HG03025 (cell line): Measurements from ENCODE around the gene CCDC82.
"Not testable (repeated sequence)": the region's sequence is repeated elsewhere in the genome, so short reads cannot be mapped to it uniquely, and the experiment has no call there.

Experiments
- ATAC-seq: cut with Tn5 transposase; IDR thresholded peaks from one replicate; pipeline ENCODE4 v1.9.1; 2021; ENCODE audit warnings: mild to moderate bottlenecking, moderate library complexity; ENCODE audit not compliant: unreplicated experiment, low FRiP score

The CCDC82 gene

DNA sequence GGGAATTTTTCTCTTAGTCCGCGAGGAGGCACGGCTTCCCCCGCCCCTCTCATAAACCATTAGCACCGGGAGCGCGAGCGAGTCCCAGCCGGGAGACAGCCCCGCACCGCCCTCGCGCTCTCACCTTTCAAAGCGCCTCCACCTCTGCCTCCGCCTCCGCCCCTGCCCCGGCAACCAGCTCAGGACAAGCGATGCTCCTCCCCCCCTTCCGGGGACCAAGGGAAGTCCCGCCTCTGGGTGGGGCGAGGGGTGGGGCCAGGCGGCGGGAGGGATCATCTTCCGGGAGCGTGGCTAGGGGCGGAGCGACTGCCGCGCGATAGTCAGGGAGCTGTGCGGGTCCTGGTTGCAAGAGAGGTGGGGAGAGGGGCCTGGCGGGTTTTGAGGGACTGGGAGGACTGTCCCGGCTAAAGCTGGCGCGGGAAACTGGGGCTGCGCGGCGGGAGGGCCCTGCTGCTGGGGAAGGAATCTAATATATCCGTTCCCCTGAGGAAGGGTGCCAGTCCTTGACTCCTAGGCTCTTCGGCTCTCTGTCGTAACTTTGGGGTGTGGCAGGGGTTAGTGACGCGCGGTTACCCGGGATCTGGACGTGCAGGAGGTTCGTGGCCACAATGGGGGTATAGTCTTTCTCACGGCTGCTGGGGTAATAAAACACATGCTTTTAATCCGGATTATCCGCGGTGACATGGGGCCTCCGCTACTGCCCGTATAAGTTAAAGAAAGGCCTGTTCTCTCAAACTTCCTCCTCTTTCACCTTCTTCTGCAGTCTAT, at the start of gene CCDC82, which contains the start of gene JRKL:
Gene CCDC82 (minus strand): TSS at position 193 of the 768 bp plus-strand sequence. CDS start 5,165 bp downstream, outside the sequence.
Gene JRKL (plus strand): TSS at position 294 of the 768 bp plus-strand sequence. CDS start 637 bp downstream, outside the sequence.
- ATAC-seq, result peak; percentile 91

DNA sequence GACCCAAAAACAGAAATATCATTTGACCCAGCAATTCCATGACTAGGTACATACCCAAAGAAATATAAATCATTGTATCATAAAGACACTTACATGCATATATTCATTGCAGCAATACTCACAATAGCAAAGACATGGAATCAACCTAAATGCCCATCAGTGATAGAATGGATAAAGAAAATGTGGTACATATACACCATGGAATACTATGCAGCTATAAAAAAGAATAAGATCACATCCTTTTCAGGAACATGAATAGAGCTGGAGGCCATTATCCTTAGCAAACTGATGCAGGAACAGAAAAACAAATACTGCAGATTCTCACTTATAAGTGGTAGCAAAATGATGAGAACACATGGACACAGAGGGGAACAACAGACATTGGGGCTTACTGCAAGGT, 42.9 kb upstream of the CCDC82 start:
- ATAC-seq, result not testable (repeated sequence)

DNA sequence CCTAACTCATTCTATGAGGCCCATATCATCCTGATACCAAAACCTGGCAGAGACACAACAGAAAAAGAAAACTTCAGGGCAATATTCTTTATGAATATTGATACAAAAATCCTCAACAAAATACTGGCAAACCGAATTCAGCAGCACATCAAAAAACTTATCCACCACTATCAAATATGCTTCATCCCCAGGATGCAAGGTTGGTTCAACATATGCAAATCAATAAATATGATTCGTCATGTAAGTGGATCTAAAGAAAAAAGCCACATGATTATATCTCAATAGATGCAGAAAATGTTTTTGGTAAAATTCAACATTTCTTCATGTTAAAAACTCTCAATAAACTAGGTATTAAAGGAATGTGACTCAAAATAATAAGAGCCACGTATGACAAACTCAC, 41.0 kb upstream of the CCDC82 start:
- no peak for ATAC-seq

DNA sequence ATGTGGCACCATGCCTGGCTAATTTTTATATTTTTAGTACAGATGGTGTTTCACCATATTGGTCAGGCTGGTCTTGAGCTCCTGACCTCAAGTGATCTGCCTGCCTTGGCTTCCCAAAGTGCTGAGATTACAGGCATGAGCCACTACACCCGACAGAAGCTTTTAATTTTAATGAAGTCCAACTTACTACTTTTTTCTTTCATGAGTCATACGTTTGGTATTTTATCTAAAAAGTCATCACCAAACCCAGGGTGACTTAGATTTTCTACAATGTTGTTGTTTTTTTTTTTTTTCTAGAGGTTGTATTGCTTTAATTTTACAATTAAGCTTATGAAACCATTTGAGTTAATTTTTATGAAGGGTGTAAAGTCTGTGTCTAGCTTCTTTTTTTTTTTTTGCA, 35.0 kb upstream of the CCDC82 start:
- ATAC-seq, result no peak

DNA sequence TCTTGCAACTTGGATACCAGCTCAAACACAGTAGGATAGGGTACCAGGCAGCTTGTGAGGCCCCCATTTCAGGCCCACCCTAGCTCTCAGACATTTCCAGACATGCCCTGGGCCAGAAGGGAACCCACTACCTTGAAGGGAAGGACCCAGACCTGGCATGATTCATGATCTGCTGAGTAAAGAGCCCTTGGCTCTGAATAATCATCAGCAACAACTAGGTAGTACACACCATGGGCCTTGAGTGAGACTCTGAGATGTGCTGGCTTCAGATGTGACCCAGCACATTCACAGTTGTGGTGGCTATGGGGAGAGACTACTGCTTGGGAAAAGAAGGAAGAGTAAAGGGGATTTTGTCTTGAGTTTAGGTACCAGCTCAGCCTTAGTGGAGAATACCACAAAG, 23.7 kb upstream of the CCDC82 start:
- ATAC-seq, result no peak

DNA sequence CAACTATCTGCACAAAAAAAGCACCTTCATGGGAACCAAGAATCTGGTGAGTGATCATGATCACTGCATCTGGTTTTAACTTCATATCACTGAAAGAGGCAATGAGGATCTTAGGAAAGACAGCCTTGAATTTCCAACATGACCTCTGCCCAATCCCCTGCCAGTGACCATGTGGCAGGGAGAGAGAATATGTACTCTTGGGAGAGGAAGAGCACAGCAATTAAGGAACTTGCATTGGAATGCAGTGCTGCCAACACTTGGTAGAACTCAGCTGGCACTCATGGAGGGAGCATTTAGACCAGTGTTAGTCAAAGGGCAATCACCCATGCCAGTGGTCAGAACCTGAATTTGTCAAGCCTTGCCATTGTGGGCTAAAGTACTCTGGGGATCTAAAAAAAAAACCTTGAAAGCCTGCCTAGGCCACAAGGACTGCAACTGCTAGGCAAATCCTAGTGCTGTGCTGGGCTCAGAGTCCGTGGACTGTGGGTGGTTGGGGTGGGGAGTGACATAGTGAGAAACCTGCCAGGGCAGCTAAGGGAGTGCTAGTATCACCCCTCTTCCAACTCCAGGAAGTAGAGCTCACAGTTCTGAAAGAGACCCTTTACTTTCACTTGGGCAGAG, 23.2 kb upstream of the CCDC82 start:
- no peak for ATAC-seq

DNA sequence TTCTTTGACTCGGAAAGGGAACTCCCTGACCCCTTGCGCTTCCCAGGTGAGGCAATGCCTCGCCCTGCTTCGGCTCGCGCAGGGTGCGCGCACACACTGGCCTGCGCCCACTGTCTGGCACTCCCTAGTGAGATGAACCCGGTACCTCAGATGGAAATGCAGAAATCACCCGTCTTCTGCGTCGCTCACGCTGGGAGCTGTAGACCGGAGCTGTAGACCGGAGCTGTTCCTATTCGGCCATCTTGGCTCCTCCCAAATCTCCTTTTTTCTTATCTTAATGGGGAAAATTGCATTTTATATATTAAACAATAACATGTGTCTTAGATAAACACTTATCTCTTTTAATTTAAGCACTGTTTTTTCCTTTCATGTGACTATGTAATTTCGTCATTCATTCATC, 21.7 kb upstream of the CCDC82 start:
- ATAC-seq, result not testable (repeated sequence)

DNA sequence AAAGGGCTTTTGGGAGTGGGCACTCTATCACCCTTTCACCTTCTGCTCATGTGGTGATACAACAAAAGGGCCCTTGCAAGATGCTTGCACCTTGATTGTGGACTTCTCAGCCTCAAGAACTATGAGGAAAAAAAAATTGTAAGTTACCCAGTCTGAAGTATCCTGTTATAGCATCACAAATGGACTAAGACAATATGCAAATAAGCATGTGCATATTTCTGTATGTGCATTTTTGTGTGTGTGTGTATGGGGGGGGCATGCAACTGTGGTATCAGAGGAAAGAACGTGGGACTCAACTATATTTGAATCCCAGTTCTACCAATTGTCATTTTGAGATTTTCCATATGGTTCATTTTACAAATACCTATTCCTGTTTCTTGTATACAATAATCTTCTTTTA, 11.0 kb upstream of the CCDC82 start:
- no peak for ATAC-seq

DNA sequence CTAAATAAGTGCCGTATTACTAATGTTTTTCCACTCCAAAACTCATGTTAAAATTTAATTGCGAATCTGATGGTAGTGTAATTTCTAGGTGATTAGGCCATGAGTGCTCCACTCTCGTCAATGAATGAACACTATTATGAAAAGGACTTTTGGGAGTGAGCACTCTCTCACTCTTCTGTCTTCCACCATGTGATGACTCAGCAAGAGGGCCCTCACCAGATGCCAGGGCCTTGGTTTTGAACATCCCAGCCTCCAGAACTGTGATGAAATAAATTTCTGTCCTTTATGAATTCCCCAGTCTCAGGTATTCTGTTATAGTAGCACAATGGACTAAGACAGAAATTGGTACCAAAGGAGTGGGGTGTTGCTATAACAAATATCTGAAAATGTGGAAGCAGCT, 8.2 kb upstream of the CCDC82 start:
- no peak for ATAC-seq

DNA sequence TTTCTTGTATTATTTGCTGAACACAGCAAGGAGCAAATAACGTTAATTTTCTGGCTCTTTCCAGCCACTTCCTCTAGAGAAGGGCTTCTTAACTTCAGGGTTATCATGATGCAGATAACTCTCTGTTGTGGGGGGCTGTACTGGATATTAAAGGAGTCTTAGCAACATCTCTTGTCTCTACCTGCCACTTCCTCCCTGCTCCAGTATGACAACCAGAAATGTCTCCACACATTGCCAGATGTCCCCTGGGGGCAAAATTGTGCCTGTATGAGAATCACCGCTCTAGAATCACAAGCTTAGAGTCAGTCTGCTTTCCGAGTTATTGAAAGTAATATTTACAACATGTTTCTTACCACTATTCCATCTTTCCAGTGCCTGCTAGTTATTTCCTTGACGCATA, 6.9 kb upstream of the CCDC82 start:
- no peak for ATAC-seq

DNA sequence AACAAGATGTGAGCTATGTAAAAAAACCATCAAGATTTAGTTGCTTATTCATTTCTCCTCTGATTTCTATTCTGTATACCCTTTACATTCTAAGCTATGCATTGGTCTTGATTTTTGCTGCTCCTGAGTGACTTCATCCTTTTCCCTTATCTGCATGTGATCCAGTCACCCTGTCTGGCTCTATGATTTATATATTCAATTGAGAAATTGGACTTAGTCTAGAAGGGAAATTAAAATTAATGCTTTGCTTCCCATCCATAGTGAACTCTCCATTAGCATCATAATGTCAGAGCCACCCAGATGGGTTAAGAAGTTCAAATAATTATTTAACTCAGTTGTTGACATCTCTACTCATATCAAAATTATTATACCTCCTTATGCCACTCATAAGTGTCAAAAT, 5.1 kb upstream of the CCDC82 start:
- no peak for ATAC-seq

DNA sequence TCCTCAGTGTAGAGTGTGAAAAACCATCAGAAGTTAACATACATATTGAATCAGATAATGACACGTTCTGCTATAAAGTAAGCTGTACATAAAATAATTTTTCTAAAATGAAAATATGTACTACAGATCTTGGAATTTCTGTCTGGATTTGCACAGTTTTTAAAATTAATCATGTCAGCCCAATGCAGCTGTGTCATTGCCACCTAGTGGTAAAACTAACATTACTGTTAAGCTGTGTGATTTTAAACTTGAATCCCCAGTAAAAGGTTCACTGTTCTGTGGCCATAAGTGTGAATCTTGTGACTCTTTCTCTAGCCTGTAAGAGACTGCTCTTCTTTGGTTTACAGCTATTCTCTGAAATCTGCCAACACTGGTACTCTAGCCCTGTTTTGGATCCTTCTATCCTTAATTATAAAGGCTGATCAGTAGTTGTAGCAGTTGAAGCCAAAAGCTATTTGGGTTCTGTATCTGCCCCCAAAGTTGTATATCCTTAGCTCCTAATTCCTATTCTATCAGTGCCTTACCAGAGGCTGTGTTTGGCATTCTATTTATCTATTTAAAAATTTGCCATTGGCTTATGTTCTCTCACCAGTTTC, 4.1 kb upstream of the CCDC82 start:
- ATAC-seq, result no peak

DNA sequence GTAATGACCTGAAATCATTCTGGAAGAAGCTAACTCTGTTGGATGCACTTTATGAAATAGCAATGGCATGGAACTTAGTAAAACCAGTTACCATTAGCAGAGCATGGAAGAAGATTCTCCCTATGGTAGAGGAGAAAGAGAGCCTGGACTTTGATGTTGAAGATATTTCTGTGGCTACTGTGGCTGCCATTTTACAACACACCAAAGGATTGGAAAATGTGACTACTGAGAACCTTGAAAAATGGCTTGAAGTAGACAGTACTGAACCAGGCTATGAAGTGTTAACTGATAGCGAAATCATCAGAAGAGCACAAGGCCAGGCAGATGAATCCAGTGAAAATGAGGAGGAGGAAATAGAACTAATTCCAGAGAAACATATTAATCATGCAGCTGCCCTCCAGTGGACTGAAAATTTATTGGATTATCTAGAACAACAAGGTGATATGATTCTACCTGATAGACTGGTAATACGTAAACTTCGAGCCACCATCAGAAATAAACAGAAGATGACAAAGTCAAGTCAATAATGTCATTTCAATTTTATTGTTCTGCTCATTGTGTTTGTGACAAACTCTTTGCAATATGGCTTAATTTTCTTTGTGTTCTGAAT, 2.1 kb upstream of the CCDC82 start:
- no peak for ATAC-seq

DNA sequence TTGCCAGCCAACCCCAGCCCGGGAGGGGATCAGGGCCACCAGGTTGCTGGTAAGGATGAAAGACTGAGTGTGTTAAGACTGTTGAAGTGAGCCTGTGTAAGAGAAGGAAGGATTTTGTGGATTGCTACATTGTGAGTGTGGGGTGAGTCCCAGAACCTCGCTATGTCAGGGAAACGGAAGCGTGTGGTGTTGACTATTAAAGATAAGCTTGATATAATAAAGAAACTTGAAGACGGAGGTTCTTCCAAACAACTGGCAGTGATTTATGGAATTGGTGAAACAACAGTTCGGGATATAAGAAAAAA, 728 bp upstream of the CCDC82 start:
- ATAC-seq, result no peak

DNA sequence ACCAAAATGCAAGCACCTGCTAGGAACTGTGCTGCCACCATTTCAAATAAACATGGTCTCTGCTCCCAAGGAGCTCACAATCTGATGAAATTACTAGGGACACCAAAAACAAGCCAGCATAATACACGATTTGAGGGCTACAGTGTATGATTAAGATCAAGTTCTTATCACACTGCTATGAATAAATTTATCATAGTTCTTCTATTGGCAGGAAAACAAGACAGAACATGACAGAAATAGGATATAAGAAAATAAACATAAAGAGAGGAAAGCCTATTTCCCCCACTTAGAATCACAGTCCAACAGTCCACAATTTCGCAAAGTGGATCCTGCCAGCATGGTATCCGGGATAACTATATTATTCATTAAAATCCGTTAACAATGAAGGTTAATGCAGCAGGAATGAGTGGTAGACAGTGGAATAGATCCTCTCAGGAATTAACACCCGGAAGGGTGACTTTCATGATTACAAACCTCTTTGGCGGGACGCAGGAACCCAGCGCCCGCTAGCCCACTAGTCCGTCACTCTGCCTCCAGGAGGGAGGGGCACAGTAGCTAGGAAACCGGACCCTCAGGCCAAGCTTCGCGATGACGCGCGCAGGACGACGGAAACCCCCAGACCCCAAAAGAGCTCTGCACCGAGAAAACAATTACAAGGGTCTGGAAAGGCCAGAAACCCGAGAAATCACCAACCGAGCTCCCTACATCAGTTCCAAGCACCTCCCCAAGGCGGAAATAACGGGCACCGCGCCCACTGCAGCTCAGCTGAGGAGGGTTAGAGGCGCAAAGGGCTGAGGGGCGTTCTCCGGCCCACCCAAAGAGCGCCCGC, 607 bp downstream of the CCDC82 start:
- peak; percentile 55 for ATAC-seq

DNA sequence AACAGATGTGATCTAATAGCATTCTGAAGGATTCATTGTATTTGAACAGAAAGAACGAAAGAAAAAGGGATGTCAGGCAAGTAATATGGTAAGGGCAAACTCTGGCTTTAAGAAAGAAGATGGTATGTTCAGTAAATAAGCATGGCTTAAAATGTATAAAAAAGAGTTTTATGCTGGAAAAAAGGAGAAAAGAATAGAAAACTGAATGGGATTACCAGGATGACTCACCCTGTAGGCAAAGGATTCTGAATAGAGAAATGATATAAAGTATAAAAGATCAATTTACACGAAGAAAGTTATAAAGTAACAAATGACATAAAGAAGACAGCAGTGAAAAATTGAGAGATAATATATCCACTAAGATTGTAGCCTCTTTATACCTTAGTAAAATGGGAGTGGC, 4.5 kb downstream of the CCDC82 start:
- ATAC-seq, result no peak

DNA sequence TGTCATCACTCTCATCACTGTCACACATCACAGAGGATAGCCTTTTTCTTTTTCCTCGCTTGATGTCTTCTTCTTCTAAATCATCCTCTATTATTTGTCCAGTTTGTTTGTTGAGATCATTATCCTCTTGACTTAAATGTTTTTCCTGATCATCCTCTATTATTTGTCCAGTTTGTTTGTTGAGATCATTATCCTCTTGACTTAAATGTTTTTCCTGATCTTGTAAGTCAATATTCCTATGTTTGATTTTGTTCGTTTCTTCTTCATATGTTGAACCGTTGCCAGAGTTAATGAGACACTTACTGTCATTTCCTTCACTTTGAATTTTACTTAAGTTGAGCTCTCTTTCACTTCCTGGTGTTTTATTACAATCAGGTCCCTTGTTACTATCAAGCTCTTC, 5.6 kb downstream of the CCDC82 start:
- ATAC-seq, result no peak

DNA sequence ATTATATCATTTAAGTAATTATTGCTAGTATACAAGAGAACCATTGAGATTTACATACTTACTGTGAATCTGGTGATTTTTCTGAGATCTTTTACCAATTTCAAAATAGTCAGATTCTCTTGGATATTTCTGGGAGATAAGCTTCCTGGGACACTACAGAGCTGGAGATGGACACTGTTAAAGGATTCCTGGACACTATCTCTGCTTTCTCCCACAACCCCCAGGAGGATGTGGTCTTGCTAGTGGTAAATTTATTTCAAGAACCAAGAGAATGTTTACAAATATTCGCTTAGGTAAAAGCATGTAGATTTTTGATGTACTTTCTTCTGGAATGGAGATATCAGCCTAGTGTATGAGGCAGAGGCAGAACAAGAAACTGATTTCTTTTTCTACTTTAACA, 12.9 kb downstream of the CCDC82 start:
- no peak for ATAC-seq

DNA sequence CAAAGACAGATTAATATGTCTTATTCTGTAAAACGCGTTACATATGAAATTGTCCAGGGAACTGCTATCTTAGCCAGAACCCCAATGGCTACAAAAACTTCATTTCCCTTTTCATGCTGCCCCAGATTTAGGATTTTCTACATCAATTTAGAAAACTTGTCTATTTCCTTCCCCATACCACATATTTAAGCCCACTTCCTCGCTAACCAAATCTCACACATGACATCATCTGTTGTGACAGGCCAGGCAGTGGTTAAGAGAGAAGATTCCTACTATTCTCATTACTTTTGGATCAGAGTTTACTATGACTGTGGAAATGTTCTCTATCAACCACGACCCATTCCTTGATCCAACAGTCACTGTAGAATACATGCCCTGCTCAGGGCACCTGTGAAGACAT, 15.9 kb downstream of the CCDC82 start:
- ATAC-seq, result no peak

DNA sequence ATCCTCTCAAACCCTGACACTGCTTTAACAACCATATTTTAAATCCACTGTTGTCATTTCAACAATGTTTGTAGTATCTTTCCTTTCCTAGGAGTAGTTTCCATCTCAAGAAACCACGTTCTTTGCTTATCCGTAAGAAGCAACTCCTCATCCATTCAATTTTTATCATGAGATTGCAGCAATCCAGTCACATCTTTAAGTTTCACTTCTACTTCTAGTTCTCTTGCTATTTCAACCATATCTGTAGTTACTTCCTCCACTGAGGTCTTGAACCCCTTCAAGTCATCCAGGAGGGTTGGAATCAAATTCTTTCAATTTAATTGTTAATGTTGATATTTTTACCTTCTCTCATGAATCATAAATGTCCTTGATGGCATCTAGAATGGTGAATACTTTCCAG, 22.4 kb downstream of the CCDC82 start:
- no peak for ATAC-seq

DNA sequence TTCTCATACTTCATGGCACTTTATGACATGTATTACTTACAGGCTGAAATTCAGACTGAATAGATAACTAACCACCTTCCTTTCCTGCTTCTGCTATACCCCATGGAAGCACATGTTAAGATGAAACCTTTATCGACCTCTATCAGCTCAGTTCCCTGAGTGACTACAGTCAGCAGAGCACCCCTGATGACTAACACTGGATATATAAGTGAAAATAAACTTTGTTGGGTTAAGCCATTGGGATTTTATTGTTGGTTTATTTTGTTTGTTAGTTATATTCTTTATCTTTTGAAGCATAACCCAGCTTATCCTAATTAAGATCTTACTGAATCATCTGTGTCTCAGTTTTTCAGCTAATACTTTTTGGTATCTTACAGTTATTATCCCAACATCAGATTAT, 23.7 kb downstream of the CCDC82 start:
- no peak for ATAC-seq
